DMS53 (cell line): Measurements from ENCODE around the gene TJP3.

ENCODE experiments used
- DNase-seq: peaks from one replicate; lab custom pipeline; 2025; lab: John Stamatoyannopoulos, UW

The TJP3 gene

GRCh38 chr19:3716147-3716668 lies 8.0 kb downstream of the TJP3 start:
- no peak for DNase-seq

- no peak for DNase-seq
These were observed 11.7 kb downstream of the TJP3 start for GRCh38 chr19:3719868-3720267.

GRCh38 chr19:3720349-3720917 lies 12.2 kb downstream of the TJP3 start:
- peak; percentile 53 for DNase-seq

GRCh38 chr19:3721131-3721886 lies 13.1 kb downstream of the TJP3 start:
- DNase-seq, result peak; percentile 97

GRCh38 chr19:3721887-3722442 lies 13.8 kb downstream of the TJP3 start:
- DNase-seq, result peak; percentile 36

- DNase-seq, result peak; percentile 72
These were observed 14.4 kb downstream of the TJP3 start for GRCh38 chr19:3722443-3723109.

- no peak for DNase-seq
These were observed 14.9 kb downstream of the TJP3 start for GRCh38 chr19:3723110-3723488.

- no peak for DNase-seq
These were observed 15.7 kb downstream of the TJP3 start for GRCh38 chr19:3723883-3724282.

- DNase-seq, result no peak
These were observed 16.9 kb downstream of the TJP3 start for GRCh38 chr19:3725121-3725520.

GRCh38 chr19:3725640-3726310 lies 17.6 kb downstream of the TJP3 start:
- peak; percentile 63 for DNase-seq

GRCh38 chr19:3730457-3730958 lies 22.3 kb downstream of the TJP3 start:
- DNase-seq, result no peak

- DNase-seq, result no peak
These were observed 23.9 kb downstream of the TJP3 start for GRCh38 chr19:3732108-3732507.

GRCh38 chr19:3733549-3734309 lies 25.5 kb downstream of the TJP3 start:
- DNase-seq, result no peak

- no peak for DNase-seq
These were observed 26.1 kb downstream of the TJP3 start for GRCh38 chr19:3734310-3734600.

GRCh38 chr19:3736106-3736724 lies 28.0 kb downstream of the TJP3 start:
- no peak for DNase-seq

GRCh38 chr19:3737487-3738205 lies 29.5 kb downstream of the TJP3 start:
- DNase-seq, result no peak

- no peak for DNase-seq
These were observed 30.5 kb downstream of the TJP3 start for GRCh38 chr19:3738477-3739220.

GRCh38 chr19:3740431-3740830 lies 32.2 kb downstream of the TJP3 start:
- no peak for DNase-seq

- DNase-seq, result peak; percentile 33
These were observed 35.3 kb downstream of the TJP3 start for GRCh38 chr19:3743486-3743885.
